22Rv1 (cell line): ENCODE results near the gene RBMS1.

Experiments
- H3K27ac ChIP-seq: fragments of 450-650 bp; 2 replicates; pipeline ENCODE4 v1.5.1; 2017
- ZFX ChIP-seq: fragments of 450-650 bp; IDR thresholded peaks from 2 replicates; pipeline ENCODE4 v1.6.1; 2017; ENCODE audit warnings: antibody characterized with exemption, borderline replicate concordance
- TF ChIP-seq, protein P1 (sequence below): fragments of 450-650 bp; IDR thresholded peaks from 2 replicates; pipeline ENCODE4 v1.5.1; 2017; ENCODE audit warnings: mild to moderate bottlenecking

Gene RBMS1

DNA sequence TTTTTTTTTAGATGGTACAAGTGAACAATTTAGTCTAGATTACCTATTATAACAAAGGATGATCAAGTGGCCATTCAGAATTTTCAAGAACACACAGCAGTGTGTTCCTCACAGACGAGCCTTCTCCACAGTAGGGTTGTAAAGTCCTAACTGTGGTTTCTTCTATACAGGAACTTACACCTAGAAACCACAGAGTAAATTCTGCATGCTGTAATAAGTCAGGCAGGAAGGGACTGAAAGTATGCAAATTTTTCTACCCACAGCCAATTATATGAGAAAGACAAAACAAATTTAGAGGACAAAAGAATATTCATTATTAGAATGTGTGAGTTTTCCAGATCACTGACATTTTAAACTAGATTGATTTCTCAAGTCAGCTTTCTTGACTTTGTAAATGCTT is 99.5 kb downstream of the RBMS1 start:
- H3K27ac ChIP-seq, result no peak overlapping the region
- TF ChIP-seq, protein P1, sequence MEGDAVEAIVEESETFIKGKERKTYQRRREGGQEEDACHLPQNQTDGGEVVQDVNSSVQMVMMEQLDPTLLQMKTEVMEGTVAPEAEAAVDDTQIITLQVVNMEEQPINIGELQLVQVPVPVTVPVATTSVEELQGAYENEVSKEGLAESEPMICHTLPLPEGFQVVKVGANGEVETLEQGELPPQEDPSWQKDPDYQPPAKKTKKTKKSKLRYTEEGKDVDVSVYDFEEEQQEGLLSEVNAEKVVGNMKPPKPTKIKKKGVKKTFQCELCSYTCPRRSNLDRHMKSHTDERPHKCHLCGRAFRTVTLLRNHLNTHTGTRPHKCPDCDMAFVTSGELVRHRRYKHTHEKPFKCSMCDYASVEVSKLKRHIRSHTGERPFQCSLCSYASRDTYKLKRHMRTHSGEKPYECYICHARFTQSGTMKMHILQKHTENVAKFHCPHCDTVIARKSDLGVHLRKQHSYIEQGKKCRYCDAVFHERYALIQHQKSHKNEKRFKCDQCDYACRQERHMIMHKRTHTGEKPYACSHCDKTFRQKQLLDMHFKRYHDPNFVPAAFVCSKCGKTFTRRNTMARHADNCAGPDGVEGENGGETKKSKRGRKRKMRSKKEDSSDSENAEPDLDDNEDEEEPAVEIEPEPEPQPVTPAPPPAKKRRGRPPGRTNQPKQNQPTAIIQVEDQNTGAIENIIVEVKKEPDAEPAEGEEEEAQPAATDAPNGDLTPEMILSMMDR, result no peak
- no peak for TF ChIP-seq ZFX

DNA sequence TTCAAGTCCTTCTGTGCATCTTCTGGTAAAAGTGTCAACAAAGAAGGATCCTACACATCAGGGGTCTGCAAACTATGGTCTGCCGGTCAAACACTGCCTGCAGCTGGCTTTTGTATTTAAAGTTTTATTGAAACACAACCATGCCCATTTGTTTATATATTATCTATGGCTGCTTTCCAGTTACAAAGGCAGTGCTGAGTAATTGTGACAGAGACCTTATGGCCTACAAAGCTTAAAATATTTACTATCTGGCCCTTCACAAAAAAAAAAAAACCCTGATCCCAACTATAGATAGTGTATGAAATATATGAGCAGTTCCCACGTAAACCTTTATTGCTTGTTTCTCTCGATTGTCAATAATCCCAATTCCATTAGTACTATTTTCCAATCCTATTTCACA is 101.4 kb downstream of the RBMS1 start:
- no peak for TF ChIP-seq ZFX
- TF ChIP-seq, protein P1, result no peak
- no peak overlapping the region for H3K27ac ChIP-seq

DNA sequence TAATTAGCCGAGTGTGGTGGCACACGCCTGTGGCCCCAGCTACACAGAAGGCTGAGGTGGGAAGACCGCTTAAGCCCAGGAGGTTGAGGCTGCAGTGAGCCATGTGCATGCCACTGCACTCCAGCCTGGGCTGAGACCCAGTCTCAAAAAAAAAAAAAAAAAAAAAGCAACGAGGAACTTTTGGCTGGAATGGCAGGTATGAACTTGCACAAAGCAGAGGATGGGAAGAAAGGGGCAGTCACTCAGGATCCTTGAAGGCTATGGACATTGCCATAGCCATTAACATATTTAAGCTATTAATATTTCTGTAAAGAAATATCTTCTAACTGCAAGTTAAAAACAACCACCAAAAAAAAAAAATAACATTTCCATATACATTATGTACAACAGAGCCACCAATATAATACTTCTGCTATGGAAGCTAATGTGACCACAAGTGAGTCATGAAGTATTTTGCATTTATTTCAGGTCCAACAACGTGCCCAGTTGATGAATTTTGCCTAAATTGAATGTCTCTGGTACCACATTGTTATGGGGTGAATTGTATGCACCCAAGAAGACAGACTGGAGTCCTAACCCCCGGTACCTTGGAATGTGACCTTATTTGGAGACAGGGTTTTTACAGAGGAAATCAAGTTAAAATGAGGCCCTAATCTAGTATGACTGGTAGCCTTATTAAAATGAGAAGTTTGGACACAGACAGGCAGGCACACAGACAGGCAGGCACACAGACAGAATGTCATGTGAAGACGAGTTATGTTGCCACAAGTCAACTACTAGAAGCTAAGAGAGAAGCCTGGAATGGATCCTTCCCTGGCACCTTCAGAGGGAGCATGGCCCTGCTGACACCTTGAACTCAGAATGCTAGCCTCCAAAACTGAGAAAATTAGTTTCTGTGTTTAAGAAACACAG is 102.8 kb downstream of the RBMS1 start:
- H3K27ac ChIP-seq, result no peak overlapping the region

DNA sequence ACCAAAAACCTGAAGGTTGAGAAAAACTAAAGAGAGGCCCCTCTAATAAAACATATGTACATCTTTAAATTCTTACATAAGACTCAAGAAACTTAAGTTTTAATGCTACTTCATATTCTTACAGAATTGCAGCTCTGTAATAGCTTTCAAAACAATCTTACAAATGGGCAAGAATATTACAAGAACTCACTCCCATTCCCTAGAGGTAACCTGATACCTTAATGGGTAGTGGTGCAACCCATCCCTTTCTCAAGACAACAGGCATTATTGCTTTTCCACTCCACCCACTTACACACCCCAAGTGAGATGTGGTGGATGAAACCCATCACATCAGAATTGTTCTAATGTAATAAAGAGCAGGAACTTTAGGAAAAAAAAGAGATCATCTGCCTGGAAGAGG is 103.7 kb downstream of the RBMS1 start:
- TF ChIP-seq, protein P1, result no peak
- no peak for TF ChIP-seq ZFX
- H3K27ac ChIP-seq, result no peak overlapping the region

More for the DNA sequence above, 102.8 kb downstream of the RBMS1 start:
- no peak for TF ChIP-seq ZFX
- TF ChIP-seq, protein P1, result no peak

DNA sequence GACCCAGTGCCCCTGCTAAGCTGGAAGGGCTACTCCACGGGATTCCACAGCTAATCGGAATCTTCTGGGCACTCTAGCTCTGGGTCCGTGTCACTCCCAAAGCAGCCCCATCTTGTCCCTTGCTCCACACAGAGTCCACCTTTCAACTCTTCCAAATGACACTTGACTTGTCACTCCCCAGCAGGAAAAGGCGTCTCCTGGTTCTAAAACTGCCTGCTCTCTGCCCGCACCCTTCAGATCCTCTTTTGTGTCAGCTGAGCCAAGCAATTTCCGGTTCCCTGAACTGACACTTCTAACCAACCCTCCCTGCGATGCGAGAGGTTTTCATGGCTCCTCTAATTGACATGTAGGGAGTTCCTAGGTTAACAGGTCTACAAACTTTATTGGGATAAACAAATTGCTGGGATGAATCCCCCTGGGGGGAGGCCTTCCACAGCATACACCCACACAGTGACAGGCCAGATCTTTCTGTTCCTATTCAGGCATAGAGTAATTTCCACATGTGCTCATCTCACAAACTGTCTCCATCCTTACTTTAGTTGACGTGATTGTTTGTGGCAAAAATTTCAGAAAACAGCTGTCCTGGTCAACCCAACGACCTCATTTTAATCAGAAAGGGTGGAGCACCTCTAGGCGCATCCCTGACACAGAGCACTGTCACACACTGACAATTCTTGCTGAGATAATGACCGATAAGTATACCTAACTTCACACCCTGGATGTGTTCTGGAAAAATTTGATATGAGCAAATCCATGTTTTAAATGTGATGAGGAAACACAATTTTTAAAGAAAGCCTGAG is 104.9 kb downstream of the RBMS1 start:
- TF ChIP-seq ZFX, result no peak
- TF ChIP-seq, protein P1, result no peak
- no peak overlapping the region for H3K27ac ChIP-seq

DNA sequence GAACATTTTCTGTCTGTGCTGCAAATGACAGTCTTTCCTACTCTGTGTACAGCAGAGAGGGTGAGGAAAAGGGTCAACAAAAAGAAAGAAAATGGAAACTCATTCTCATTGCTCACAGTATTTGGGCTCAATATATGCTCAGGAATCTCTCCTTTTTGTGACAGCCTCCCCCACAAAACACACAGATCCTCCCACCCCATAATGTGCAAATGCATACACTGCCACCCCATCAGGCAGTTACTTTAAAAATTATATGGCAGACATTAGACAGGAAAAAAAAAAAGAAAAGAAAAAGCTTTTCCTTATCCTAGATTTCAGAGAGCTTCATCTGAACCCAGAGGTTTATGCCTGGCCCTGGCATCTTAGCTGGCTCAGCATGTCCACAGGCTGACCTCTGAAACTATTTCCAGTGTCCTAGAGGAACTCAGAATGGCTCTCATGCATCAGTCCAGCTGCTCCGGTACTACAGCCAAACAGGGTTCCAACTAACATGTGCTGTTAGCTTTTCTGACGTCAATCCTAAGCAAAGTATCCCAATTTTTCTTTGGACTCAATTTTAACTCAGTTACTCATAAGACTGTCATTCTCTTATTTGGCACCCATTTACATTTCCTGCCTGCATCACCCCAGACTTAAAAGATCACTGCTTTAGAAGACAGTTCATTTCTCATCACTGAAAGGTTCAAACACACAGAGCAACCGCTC is 105.9 kb downstream of the RBMS1 start:
- TF ChIP-seq ZFX, result no peak
- TF ChIP-seq, protein P1, result no peak
- no peak overlapping the region for H3K27ac ChIP-seq
